DOHH2 (cell line): ENCODE data around the gene PON3.

Experiments used
- H3F3A ChIP-seq: fragments of 200-600 bp; sonication (generic), shearing (Covaris generic); 2 replicates; pipeline ENCODE4 v1.6.0; 2016; ENCODE audit warnings: antibody characterized with exemption, mild to moderate bottlenecking; ENCODE audit not compliant: control insufficient read depth, insufficient read depth
- H3K27ac ChIP-seq: fragments of 200-600 bp; sonication (generic); 2 replicates; pipeline ENCODE4 v1.5.1; 2014; ENCODE audit warnings: low read depth, mild to moderate bottlenecking, low read length, moderate library complexity
- H3K27me3 ChIP-seq: fragments of 200-600 bp; sonication (generic); 2 replicates; pipeline ENCODE4 v1.6.1; 2014; ENCODE audit warnings: mild to moderate bottlenecking, low read length, mixed read lengths; ENCODE audit not compliant: control insufficient read depth
- H3K36me3 ChIP-seq: fragments of 200-600 bp; sonication (generic); 2 replicates; pipeline ENCODE4 v1.6.1; 2014; ENCODE audit warnings: mild to moderate bottlenecking, low read length, moderate library complexity, mixed read lengths; ENCODE audit not compliant: control insufficient read depth
- H3K4me1 ChIP-seq: fragments of 200-600 bp; sonication (generic); 2 replicates; pipeline ENCODE4 v1.6.1; 2014; ENCODE audit warnings: mild to moderate bottlenecking, low read length, mixed read lengths; ENCODE audit not compliant: control insufficient read depth
- H3K4me2 ChIP-seq: fragments of 200-600 bp; sonication (generic); 2 replicates; pipeline ENCODE4 v1.6.0; 2014; ENCODE audit warnings: mild to moderate bottlenecking, low read length, moderate library complexity
- H3K4me3 ChIP-seq: fragments of 200-600 bp; sonication (generic); 2 replicates; pipeline ENCODE4 v1.5.1; 2014; ENCODE audit warnings: mild to moderate bottlenecking, low read length, mixed read lengths
- H3K79me2 ChIP-seq: fragments of 200-600 bp; sonication (generic); 2 replicates; pipeline ENCODE4 v1.6.1; 2014; ENCODE audit warnings: mild to moderate bottlenecking, low read length, mixed read lengths; ENCODE audit not compliant: control insufficient read depth
- H3K9me2 ChIP-seq: fragments of 200-600 bp; sonication (generic); replicated peaks from 2 replicates; pipeline ENCODE4 v1.6.1; 2014; ENCODE audit warnings: mild to moderate bottlenecking, low read length, mixed read lengths; ENCODE audit not compliant: control insufficient read depth
- H3K9me3 ChIP-seq: fragments of 200-600 bp; sonication (generic); 2 replicates; pipeline ENCODE4 v1.6.1; 2014; ENCODE audit warnings: antibody characterized with exemption, low read length, mixed read lengths; ENCODE audit not compliant: control insufficient read depth, insufficient read depth
- H4K20me1 ChIP-seq: fragments of 200-600 bp; sonication (generic); 2 replicates; pipeline ENCODE4 v1.6.0; 2014; ENCODE audit warnings: low read depth, mild to moderate bottlenecking, antibody characterized with exemption, low read length, moderate library complexity; ENCODE audit not compliant: control insufficient read depth, insufficient read depth
- EZH2phosphoT487 ChIP-seq: fragments of 200-600 bp; sonication (generic); IDR thresholded peaks from 2 replicates; pipeline ENCODE4 v1.6.1; 2017; ENCODE audit warnings: borderline replicate concordance, mild to moderate bottlenecking, antibody characterized with exemption, low read length, moderate library complexity, mixed read lengths
- TF ChIP-seq, protein P1 (sequence below): fragments of 200-600 bp; sonication (generic); IDR thresholded peaks from one replicate; pipeline ENCODE4 v1.5.1; 2014; ENCODE audit warnings: antibody characterized with exemption, mild to moderate bottlenecking, low read depth, low read length; ENCODE audit not compliant: poor library complexity, severe bottlenecking

Gene PON3

DNA sequence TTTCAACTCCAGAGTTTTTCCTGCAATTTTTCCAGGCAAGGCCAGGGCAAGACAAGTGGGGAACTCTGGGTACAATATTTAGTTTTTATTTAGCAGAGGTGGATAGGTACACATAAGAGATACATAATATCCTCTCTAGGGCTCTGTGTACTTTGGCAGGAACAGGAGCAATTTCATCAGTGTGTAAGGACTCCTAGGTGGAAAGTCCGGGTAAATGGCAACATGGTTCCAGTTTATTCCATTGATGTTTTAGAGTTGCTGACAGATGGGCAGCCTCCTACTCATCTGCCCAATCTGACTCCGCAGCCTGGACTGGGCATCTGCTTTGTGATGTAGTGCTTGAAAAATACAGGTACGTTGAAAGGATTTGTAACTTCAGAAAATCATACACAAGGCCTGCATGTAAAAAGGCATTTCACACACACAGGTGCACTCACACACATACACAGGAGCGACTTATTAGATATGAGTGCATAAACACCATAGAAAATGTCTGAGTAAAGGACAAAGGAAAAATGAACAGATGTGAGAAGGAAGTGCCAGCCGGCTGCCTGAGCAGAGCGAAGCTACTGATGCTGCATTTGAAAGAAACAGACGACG is 77.6 kb downstream of the PON3 start:
- H3K4me2 ChIP-seq, result no peak overlapping the region
- no peak overlapping the region for H3K4me3 ChIP-seq
- no peaks in the 10 kb centered on the region for H4K20me1 ChIP-seq
- TF ChIP-seq, protein P1, sequence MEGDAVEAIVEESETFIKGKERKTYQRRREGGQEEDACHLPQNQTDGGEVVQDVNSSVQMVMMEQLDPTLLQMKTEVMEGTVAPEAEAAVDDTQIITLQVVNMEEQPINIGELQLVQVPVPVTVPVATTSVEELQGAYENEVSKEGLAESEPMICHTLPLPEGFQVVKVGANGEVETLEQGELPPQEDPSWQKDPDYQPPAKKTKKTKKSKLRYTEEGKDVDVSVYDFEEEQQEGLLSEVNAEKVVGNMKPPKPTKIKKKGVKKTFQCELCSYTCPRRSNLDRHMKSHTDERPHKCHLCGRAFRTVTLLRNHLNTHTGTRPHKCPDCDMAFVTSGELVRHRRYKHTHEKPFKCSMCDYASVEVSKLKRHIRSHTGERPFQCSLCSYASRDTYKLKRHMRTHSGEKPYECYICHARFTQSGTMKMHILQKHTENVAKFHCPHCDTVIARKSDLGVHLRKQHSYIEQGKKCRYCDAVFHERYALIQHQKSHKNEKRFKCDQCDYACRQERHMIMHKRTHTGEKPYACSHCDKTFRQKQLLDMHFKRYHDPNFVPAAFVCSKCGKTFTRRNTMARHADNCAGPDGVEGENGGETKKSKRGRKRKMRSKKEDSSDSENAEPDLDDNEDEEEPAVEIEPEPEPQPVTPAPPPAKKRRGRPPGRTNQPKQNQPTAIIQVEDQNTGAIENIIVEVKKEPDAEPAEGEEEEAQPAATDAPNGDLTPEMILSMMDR, result no peak
- no peaks in the 10 kb centered on the region for H3K4me1 ChIP-seq
- no peak overlapping the region for H3K27ac ChIP-seq
- no peaks in the 10 kb centered on the region for H3K79me2 ChIP-seq
- H3K36me3 ChIP-seq, result no peaks in the 10 kb centered on the region
- H3K9me3 ChIP-seq, result no peaks in the 10 kb centered on the region
- no peaks in the 10 kb centered on the region for H3K27me3 ChIP-seq
- no peaks in the 10 kb centered on the region for H3F3A ChIP-seq
- no peaks in the 10 kb centered on the region for H3K9me2 ChIP-seq

DNA sequence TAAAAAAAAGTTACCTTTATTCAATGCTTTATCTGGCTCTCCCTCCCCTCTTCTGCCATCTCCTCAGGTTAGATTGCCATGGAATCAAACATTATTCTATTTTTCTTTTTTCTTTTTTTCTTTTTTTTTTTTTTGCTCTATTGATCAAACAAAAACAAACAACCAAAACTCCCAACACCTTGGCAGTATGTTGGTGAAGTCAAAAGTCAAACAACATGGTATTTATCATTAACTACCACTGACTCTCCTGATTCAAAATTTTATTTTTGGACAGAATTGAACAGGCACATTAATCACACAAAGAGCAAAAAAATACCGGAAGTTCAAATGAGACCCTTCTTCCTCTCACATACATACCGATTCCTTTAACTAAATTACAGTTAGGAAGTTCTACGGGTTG is 78.2 kb downstream of the PON3 start:
- H3K9me3 ChIP-seq, result no peaks in the 10 kb centered on the region
- TF ChIP-seq, protein P1, result no peak
- no peak for TF ChIP-seq EZH2phosphoT487
- no peaks in the 10 kb centered on the region for H3K27me3 ChIP-seq
- H3K4me2 ChIP-seq, result no peak overlapping the region
- H3K4me1 ChIP-seq, result no peaks in the 10 kb centered on the region
- no peaks in the 10 kb centered on the region for H3K36me3 ChIP-seq
- H3F3A ChIP-seq, result no peaks in the 10 kb centered on the region
- H3K4me3 ChIP-seq, result no peak overlapping the region
- no peak overlapping the region for H3K27ac ChIP-seq
- H3K79me2 ChIP-seq, result no peaks in the 10 kb centered on the region
- no peaks in the 10 kb centered on the region for H4K20me1 ChIP-seq
- H3K9me2 ChIP-seq, result no peaks in the 10 kb centered on the region

DNA sequence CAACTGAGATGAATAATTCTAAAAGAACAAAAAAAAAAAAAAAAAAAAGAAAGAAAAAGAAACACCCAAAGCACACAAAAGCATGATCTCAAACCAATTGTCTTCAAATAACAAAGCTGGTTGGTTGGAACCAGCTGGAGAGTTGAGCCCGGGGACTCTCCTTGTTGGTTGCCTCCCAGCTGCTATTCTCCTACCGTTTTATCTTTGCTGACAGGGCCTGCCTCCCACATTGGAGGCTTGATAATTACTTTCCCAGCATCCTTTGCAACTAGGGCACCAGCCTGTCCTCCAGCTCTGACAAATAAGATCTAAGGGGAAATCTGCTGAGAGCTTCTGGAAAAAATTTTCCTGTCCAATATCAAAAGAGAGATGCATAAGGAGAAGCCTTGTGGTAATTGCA is 78.6 kb downstream of the PON3 start:
- no peaks in the 10 kb centered on the region for H3K9me2 ChIP-seq
- H3K4me3 ChIP-seq, result no peak overlapping the region
- no peaks in the 10 kb centered on the region for H4K20me1 ChIP-seq
- TF ChIP-seq, protein P1, result no peak
- TF ChIP-seq EZH2phosphoT487, result no peak
- no peaks in the 10 kb centered on the region for H3F3A ChIP-seq
- no peak overlapping the region for H3K27ac ChIP-seq
- H3K9me3 ChIP-seq, result no peaks in the 10 kb centered on the region
- H3K36me3 ChIP-seq, result no peaks in the 10 kb centered on the region
- no peaks in the 10 kb centered on the region for H3K4me1 ChIP-seq
- no peaks in the 10 kb centered on the region for H3K79me2 ChIP-seq
- H3K4me2 ChIP-seq, result no peak overlapping the region
- H3K27me3 ChIP-seq, result no peaks in the 10 kb centered on the region
